ENCODE data around the gene HSD17B12. TPM values are rescaled to one million over a fixed set of nuclear protein-coding genes. Genes with fewer than 3 reads are reported as not detected.

Gene HSD17B12
- polyA plus RNA-seq, 3 donors: 64.3 to 94.8 (median 81.0) TPM

GRCh38 chr11:43784301-43784700, 103.8 kb downstream of the HSD17B12 start:
- DNase-seq (ENCODE audit: extremely low read depth in 1 of 11, low read depth in 9 of 11, low spot score in 4 of 11): no peak

- no peak for DNase-seq (ENCODE audit: extremely low read depth in 1 of 11, low read depth in 9 of 11, low spot score in 4 of 11)
Measured at GRCh38 chr11:43784866-43785265, 104.3 kb downstream of the HSD17B12 start.

- no peak for DNase-seq (ENCODE audit: extremely low read depth in 1 of 11, low read depth in 9 of 11, low spot score in 4 of 11)
Measured at GRCh38 chr11:43785318-43785717, 104.8 kb downstream of the HSD17B12 start.

GRCh38 chr11:43786016-43786415, 105.5 kb downstream of the HSD17B12 start:
- DNase-seq (ENCODE audit: extremely low read depth in 1 of 11, low read depth in 9 of 11, low spot score in 4 of 11): no peak

- no peak for DNase-seq (ENCODE audit: extremely low read depth in 1 of 11, low read depth in 9 of 11, low spot score in 4 of 11)
Measured at GRCh38 chr11:43787824-43788223, 107.3 kb downstream of the HSD17B12 start.

GRCh38 chr11:43788421-43788820, 107.9 kb downstream of the HSD17B12 start:
- DNase-seq (ENCODE audit: extremely low read depth in 1 of 11, low read depth in 9 of 11, low spot score in 4 of 11): no peak

GRCh38 chr11:43789700-43790443, 109.3 kb downstream of the HSD17B12 start:
- no peak for DNase-seq (ENCODE audit: extremely low read depth in 1 of 11, low read depth in 9 of 11, low spot score in 4 of 11)

- no peak for DNase-seq (ENCODE audit: extremely low read depth in 1 of 11, low read depth in 9 of 11, low spot score in 4 of 11)
Measured at GRCh38 chr11:43790444-43790794, 109.9 kb downstream of the HSD17B12 start.

- no peak for DNase-seq (ENCODE audit: extremely low read depth in 1 of 11, low read depth in 9 of 11, low spot score in 4 of 11)
Measured at GRCh38 chr11:43797337-43797736, 116.8 kb downstream of the HSD17B12 start.

GRCh38 chr11:43797866-43798265, 117.3 kb downstream of the HSD17B12 start:
- DNase-seq (ENCODE audit: extremely low read depth in 1 of 11, low read depth in 9 of 11, low spot score in 4 of 11): no peak

- no peak for DNase-seq (ENCODE audit: extremely low read depth in 1 of 11, low read depth in 9 of 11, low spot score in 4 of 11)
Measured at GRCh38 chr11:43802509-43802908, 122.0 kb downstream of the HSD17B12 start.

GRCh38 chr11:43803766-43804165, 123.2 kb downstream of the HSD17B12 start:
- no peak for DNase-seq (ENCODE audit: extremely low read depth in 1 of 11, low read depth in 9 of 11, low spot score in 4 of 11)

GRCh38 chr11:43806976-43807375, 126.4 kb downstream of the HSD17B12 start:
- DNase-seq (ENCODE audit: extremely low read depth in 1 of 11, low read depth in 9 of 11, low spot score in 4 of 11): no peak

GRCh38 chr11:43810929-43811596, 130.5 kb downstream of the HSD17B12 start:
- no peak for DNase-seq (ENCODE audit: extremely low read depth in 1 of 11, low read depth in 9 of 11, low spot score in 4 of 11)

- no peak for DNase-seq (ENCODE audit: extremely low read depth in 1 of 11, low read depth in 9 of 11, low spot score in 4 of 11)
Measured at GRCh38 chr11:43812471-43812870, 131.9 kb downstream of the HSD17B12 start.

- no peak for DNase-seq (ENCODE audit: extremely low read depth in 1 of 11, low read depth in 9 of 11, low spot score in 4 of 11)
Measured at GRCh38 chr11:43818220-43818619, 137.7 kb downstream of the HSD17B12 start.

GRCh38 chr11:43819926-43820325, 139.4 kb downstream of the HSD17B12 start:
- no peak for DNase-seq (ENCODE audit: extremely low read depth in 1 of 11, low read depth in 9 of 11, low spot score in 4 of 11)

- no peak for DNase-seq (ENCODE audit: extremely low read depth in 1 of 11, low read depth in 9 of 11, low spot score in 4 of 11)
Measured at GRCh38 chr11:43823316-43823715, 142.8 kb downstream of the HSD17B12 start.

- no peak for DNase-seq (ENCODE audit: extremely low read depth in 1 of 11, low read depth in 9 of 11, low spot score in 4 of 11)
Measured at GRCh38 chr11:43823851-43824250, 143.3 kb downstream of the HSD17B12 start.

GRCh38 chr11:43825217-43825816, 144.8 kb downstream of the HSD17B12 start:
- DNase-seq (ENCODE audit: extremely low read depth in 1 of 11, low read depth in 9 of 11, low spot score in 4 of 11): peak in 2 of 11 donors; percentile 12 to 21
